SK-N-SH (cell line): ENCODE data around the gene LSR. TPM values are rescaled to one million over a fixed set of nuclear protein-coding genes. Genes with fewer than 3 reads are reported as not detected.

Source experiments
- CTCF ChIA-PET: fragments of 300-600, 350-600 bp; formaldehyde crosslinking; extraction: SDS; loops from one replicate; lab custom pipeline; 2021; lab: Yijun Ruan, JAX
- POLR2A ChIA-PET: fragments of 350-600 bp; sonication (Branson Sonifier 250); formaldehyde crosslinking; extraction: SDS; loops from one replicate; lab custom pipeline; 2020; ENCODE audit warnings: antibody characterized with exemption, inconsistent platforms; lab: Yijun Ruan, JAX
- DNase-seq: peaks from one replicate; pipeline ENCODE4 v3.0.0; 2012
- H2AFZ ChIP-seq: fragments of 200-600 bp; sonication (generic); 2 replicates; pipeline ENCODE4 v1.8.1; 2016; ENCODE audit warnings: antibody characterized with exemption, mild to moderate bottlenecking, low read depth
- H3F3A ChIP-seq: fragments of 200-600 bp; sonication (generic); replicated peaks from 2 replicates; pipeline ENCODE3; 2016; ENCODE audit warnings: antibody characterized with exemption, mild to moderate bottlenecking; ENCODE audit not compliant: insufficient read depth
- H3K27ac ChIP-seq, 2 experiments: fragments of 200-500 bp in 1 of 2; fragments of 200-600 bp in 1 of 2; sonication (Bioruptor generic) in 1 of 2; sonication (generic), shearing (Covaris generic) in 1 of 2; 2 replicates each; pipeline versions ENCODE4 v1.5.1 to v1.6.1; 2014 to 2016; ENCODE audit warnings: low read depth in 2 of 2, inconsistent platforms in 1 of 2, low read length in 1 of 2, mild to moderate bottlenecking in 1 of 2, mixed read lengths in 1 of 2
- H3K27me3 ChIP-seq: fragments of 200-600 bp; sonication (generic), shearing (Covaris generic); 2 replicates; pipeline ENCODE4 v1.6.1; 2016; ENCODE audit warnings: mixed run types; ENCODE audit not compliant: insufficient read depth
- H3K36me3 ChIP-seq, 2 experiments: fragments of 200-500 bp in 1 of 2; fragments of 200-600 bp in 1 of 2; sonication (Bioruptor generic) in 1 of 2; sonication (generic) in 1 of 2; replicated peaks in 1 of 2; 2 replicates each; pipeline versions ENCODE3 to v1.5.1; 2014 to 2016; ENCODE audit warnings: low read length in 1 of 2, mild to moderate bottlenecking in 1 of 2; ENCODE audit not compliant: insufficient read depth in 2 of 2, control insufficient read depth in 1 of 2
- H3K4me1 ChIP-seq, 2 experiments: fragments of 200-500 bp in 1 of 2; fragments of 200-600 bp in 1 of 2; sonication (Bioruptor generic) in 1 of 2; sonication (generic), shearing (Covaris generic) in 1 of 2; 2 replicates each; pipeline versions ENCODE4 v1.5.1 to v1.6.1; 2014 to 2016; ENCODE audit warnings: low read depth in 1 of 2, low read length in 1 of 2, mixed run types in 1 of 2; ENCODE audit not compliant: insufficient read depth in 2 of 2, control insufficient read depth in 1 of 2
- H3K4me2 ChIP-seq: fragments of 200-600 bp; sonication (generic), shearing (Covaris generic); 2 replicates; pipeline ENCODE4 v1.6.1; 2017; ENCODE audit warnings: mixed run types
- H3K4me3 ChIP-seq, 2 experiments: fragments of 200-500 bp in 1 of 2; fragments of 200-600 bp in 1 of 2; sonication (Bioruptor generic) in 1 of 2; sonication (generic), shearing (Covaris generic) in 1 of 2; 2 replicates each; pipeline versions ENCODE4 v1.5.1 to v1.8.1; 2014 to 2016; ENCODE audit warnings: low read depth in 2 of 2, inconsistent platforms in 1 of 2, low read length in 1 of 2, mild to moderate bottlenecking in 1 of 2, mixed read lengths in 1 of 2, moderate library complexity in 1 of 2
- H3K79me2 ChIP-seq: fragments of 200-600 bp; sonication (generic); 2 replicates; pipeline ENCODE4 v1.8.1; 2017; ENCODE audit warnings: mild to moderate bottlenecking; ENCODE audit not compliant: insufficient read depth
- H3K9ac ChIP-seq: fragments of 200-600 bp; sonication (generic); 2 replicates; pipeline ENCODE4 v1.6.1; 2017; ENCODE audit warnings: mixed run types
- H3K9me2 ChIP-seq: fragments of 200-600 bp; sonication (generic); 2 replicates; pipeline ENCODE4 v1.6.1; 2017; ENCODE audit warnings: mixed run types
- H3K9me3 ChIP-seq: fragments of 200-600 bp; sonication (generic); 2 replicates; pipeline ENCODE4 v1.6.1; 2017; ENCODE audit warnings: mixed run types, mild to moderate bottlenecking, moderate library complexity
- H4K20me1 ChIP-seq: fragments of 200-600 bp; sonication (generic); 2 replicates; pipeline ENCODE4 v1.6.1; 2017; ENCODE audit warnings: mild to moderate bottlenecking, mixed run types; ENCODE audit not compliant: insufficient read depth
- CHD2 ChIP-seq: fragments of 150-350 bp; IDR thresholded peaks from 2 replicates; pipeline ENCODE4 v1.6.1; 2018; ENCODE audit warnings: low read length; ENCODE audit not compliant: partially characterized antibody
- ELF1 ChIP-seq: IDR thresholded peaks from 2 replicates; pipeline ENCODE4 v1.4.0; 2012
- EZH2phosphoT487 ChIP-seq: fragments of 200-600 bp; sonication (generic); IDR thresholded peaks from 2 replicates; pipeline ENCODE4 v1.6.1; 2017; ENCODE audit warnings: low read depth, mixed run types, mild to moderate bottlenecking, antibody characterized with exemption, moderate library complexity, borderline replicate concordance
- FOSL2 ChIP-seq: IDR thresholded peaks from 2 replicates; pipeline ENCODE4 v1.4.0; 2012; ENCODE audit warnings: low read depth, mild to moderate bottlenecking, moderate library complexity, borderline replicate concordance
- GABPA ChIP-seq: IDR thresholded peaks from 2 replicates; pipeline ENCODE4 v1.4.0; 2012; ENCODE audit warnings: low read depth, mild to moderate bottlenecking
- GATA2 ChIP-seq: sonication (generic); formaldehyde crosslinking; IDR thresholded peaks from 2 replicates; pipeline ENCODE4 v1.5.0; 2020; ENCODE audit warnings: mild to moderate bottlenecking, missing genetic modification reagents
- MEF2A ChIP-seq: IDR thresholded peaks from 2 replicates; pipeline ENCODE4 v1.4.0; 2012; ENCODE audit warnings: low read depth, borderline replicate concordance
- NFIC ChIP-seq: IDR thresholded peaks from 2 replicates; pipeline ENCODE4 v1.4.0; 2012; ENCODE audit warnings: borderline replicate concordance
- RCOR1 ChIP-seq: fragments of 150-350 bp; IDR thresholded peaks from 2 replicates; pipeline ENCODE4 v1.6.1; 2017; ENCODE audit warnings: antibody characterized with exemption, low read length
- RFX5 ChIP-seq: IDR thresholded peaks from 2 replicates; pipeline ENCODE4 v1.6.1; 2012; ENCODE audit warnings: mild to moderate bottlenecking, improper control_type of control experiment, low read length
- SIN3A ChIP-seq: IDR thresholded peaks from 2 replicates; pipeline ENCODE4 v1.6.1; 2012; ENCODE audit warnings: low read depth, mild to moderate bottlenecking, low read length, moderate library complexity, borderline replicate concordance
- TAF1 ChIP-seq: IDR thresholded peaks from 2 replicates; pipeline ENCODE4 v1.6.1; 2012; ENCODE audit warnings: low read depth, mild to moderate bottlenecking, low read length, moderate library complexity, borderline replicate concordance
- TCF12 ChIP-seq: IDR thresholded peaks from 2 replicates; pipeline ENCODE4 v1.4.0; 2012
- TEAD4 ChIP-seq: IDR thresholded peaks from 2 replicates; pipeline ENCODE4 v1.4.0; 2012; ENCODE audit warnings: mild to moderate bottlenecking, borderline replicate concordance; ENCODE audit not compliant: insufficient read depth
- USF1 ChIP-seq: IDR thresholded peaks from 2 replicates; pipeline ENCODE4 v1.4.0; 2012; ENCODE audit warnings: low read depth, borderline replicate concordance
- WGBS: methylation state at CpG from one replicate; pipeline ENCODE4 v1.1.6; 2017; ENCODE audit warnings: low lambda C conversion rate; 5-methylcytosine and 5-hydroxymethylcytosine counted together
- polyA plus RNA-seq, 3 experiments: library from polyadenylated mRNA; depleted of rRNA; stranded (reverse); fragments of >200 nt; gene quantifications; 2 replicates each; pipeline ENCODE4 v1.2.3, GENCODE V29; 2012
- TF ChIP-seq, protein P1 (sequence below): fragments of 150-350 bp; IDR thresholded peaks from 2 replicates; pipeline ENCODE4 v1.6.1; 2017; ENCODE audit warnings: antibody characterized with exemption, low read length, low read depth, borderline replicate concordance
- TF ChIP-seq, protein P2 (sequence below): IDR thresholded peaks from 2 replicates; pipeline ENCODE4 v1.6.1; 2012; ENCODE audit warnings: mild to moderate bottlenecking, low read depth, low read length, moderate library complexity

The LSR gene
- polyA plus RNA-seq, 1 of the 3 experiments (the other 2 are of a cell fraction): 0.62 TPM

DNA sequence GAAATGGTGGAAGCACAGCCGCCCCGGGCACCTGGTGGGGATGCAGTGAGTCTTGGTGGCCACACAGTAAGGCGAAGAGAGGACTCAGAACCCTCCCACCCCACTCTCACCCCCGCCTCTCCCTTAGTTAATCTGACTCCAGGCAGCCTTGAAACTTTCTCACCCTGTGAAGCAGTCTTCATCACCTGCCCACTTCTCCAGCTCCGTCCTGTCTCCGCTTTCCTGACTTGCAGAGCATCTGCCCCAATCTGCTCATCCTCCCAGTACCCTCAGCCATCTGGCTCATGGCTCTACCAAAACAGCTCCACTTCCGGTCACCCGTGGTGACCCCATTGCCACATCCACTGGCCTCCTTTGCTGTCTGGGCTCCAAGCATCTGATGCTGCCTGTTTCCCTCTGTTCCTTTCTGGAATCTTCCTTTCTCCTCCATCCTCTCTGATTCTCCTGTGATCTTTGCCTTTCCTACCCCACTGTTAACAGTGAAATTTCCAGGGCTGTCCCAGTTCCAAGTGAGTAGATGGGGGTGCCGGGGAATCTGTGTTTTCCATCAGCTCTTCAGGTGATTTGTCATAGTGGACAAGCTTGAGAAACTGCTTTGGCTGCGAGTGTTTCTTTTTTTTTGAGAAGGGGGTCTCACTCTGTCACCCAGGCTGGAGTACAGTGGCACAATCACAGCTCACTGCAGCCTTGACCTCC, 24.3 kb downstream of the LSR start (continued):
- TF ChIP-seq NFIC: no peak

GRCh38 chr19:35273686-35274259, 25.0 kb downstream of the LSR start:
- POLR2A ChIA-PET: no interaction called here
- no peak overlapping the region for H3K4me3 ChIP-seq
- H2AFZ ChIP-seq: no peak overlapping the region
- H3K9ac ChIP-seq: no peak overlapping the region
- H3K27me3 ChIP-seq: no peaks in the 10 kb centered on the region
- H3K36me3 ChIP-seq: peaks cover 28 to 37% of the 10 kb centered on the region in 2 experiments
- H3K4me1 ChIP-seq: peaks cover 4 to 7% of the 10 kb centered on the region in 2 experiments; a peak in 1 of 4 replicates
- no peaks in the 10 kb centered on the region for H4K20me1 ChIP-seq
- H3K9me2 ChIP-seq: no peaks in the 10 kb centered on the region
- no peaks in the 10 kb centered on the region for H3K9me3 ChIP-seq
- DNase-seq: no peak
- H3F3A ChIP-seq: no peaks in the 10 kb centered on the region
- peaks cover 5% of the 10 kb centered on the region for H3K79me2 ChIP-seq
- TF ChIP-seq ELF1 (no peak), GATA2 (CRISPR knock-in tag) (no peak), FOSL2 (no peak), CHD2 (no peak), SIN3A (no peak)
- TF ChIP-seq, protein P1, sequence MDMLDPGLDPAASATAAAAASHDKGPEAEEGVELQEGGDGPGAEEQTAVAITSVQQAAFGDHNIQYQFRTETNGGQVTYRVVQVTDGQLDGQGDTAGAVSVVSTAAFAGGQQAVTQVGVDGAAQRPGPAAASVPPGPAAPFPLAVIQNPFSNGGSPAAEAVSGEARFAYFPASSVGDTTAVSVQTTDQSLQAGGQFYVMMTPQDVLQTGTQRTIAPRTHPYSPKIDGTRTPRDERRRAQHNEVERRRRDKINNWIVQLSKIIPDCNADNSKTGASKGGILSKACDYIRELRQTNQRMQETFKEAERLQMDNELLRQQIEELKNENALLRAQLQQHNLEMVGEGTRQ: no peak
- H3K27ac ChIP-seq: no peak overlapping the region
- H3K4me2 ChIP-seq: no peak overlapping the region
- WGBS: 90% methylated on average over 14 of the region's 14 CpGs
- CTCF ChIA-PET: interaction anchor here (1.3 kb wide), 1 partner anchor 8 kb away, joined by 3 read pairs; the partner anchor contains the start of gene HAMP

DNA sequence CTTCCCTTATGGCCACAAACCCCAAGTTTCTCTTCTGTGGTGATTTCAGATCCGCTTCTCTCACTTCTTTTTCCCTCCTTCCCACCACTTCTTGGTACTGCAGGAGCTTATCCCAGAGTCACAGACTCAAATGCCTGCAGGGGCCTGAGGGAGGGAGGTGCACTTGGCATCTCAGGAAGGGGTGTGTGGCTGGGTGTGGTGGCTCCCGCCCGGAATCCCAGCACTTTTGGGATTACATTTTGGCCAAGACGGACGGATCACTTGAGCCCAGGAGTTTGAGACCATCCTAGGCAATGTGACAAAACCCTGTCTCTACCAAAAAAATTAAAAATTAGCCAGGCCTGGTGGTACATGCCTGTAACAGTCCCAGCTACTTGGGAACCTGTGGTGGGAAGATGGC, 25.5 kb downstream of the LSR start:
- H3K36me3 ChIP-seq: peaks cover 28 to 40% of the 10 kb centered on the region in 2 experiments
- H3K4me3 ChIP-seq: no peak overlapping the region
- no peak overlapping the region for H3K27ac ChIP-seq
- no peaks in the 10 kb centered on the region for H3K9me2 ChIP-seq
- ChIA-PET CTCF (interaction anchor here (1.4 kb wide), 1 partner anchor 31 kb away, joined by 3 read pairs; no protein-coding TSS in a partner anchor), POLR2A (no interaction called here)
- peaks cover 5% of the 10 kb centered on the region for H3K79me2 ChIP-seq
- 94% methylated on average over 5 of the region's 5 CpGs for WGBS
- no peak overlapping the region for H2AFZ ChIP-seq
- H3K4me2 ChIP-seq: no peak overlapping the region
- no peaks in the 10 kb centered on the region for H3K27me3 ChIP-seq
- H4K20me1 ChIP-seq: no peaks in the 10 kb centered on the region
- TF ChIP-seq NFIC (no peak), MEF2A (no peak), FOSL2 (no peak), GABPA (no peak), RFX5 (no peak), TEAD4 (no peak), USF1 (no peak), EZH2phosphoT487 (no peak), TAF1 (no peak), TCF12 (no peak), RCOR1 (no peak), CHD2 (no peak)
- TF ChIP-seq, protein P2, sequence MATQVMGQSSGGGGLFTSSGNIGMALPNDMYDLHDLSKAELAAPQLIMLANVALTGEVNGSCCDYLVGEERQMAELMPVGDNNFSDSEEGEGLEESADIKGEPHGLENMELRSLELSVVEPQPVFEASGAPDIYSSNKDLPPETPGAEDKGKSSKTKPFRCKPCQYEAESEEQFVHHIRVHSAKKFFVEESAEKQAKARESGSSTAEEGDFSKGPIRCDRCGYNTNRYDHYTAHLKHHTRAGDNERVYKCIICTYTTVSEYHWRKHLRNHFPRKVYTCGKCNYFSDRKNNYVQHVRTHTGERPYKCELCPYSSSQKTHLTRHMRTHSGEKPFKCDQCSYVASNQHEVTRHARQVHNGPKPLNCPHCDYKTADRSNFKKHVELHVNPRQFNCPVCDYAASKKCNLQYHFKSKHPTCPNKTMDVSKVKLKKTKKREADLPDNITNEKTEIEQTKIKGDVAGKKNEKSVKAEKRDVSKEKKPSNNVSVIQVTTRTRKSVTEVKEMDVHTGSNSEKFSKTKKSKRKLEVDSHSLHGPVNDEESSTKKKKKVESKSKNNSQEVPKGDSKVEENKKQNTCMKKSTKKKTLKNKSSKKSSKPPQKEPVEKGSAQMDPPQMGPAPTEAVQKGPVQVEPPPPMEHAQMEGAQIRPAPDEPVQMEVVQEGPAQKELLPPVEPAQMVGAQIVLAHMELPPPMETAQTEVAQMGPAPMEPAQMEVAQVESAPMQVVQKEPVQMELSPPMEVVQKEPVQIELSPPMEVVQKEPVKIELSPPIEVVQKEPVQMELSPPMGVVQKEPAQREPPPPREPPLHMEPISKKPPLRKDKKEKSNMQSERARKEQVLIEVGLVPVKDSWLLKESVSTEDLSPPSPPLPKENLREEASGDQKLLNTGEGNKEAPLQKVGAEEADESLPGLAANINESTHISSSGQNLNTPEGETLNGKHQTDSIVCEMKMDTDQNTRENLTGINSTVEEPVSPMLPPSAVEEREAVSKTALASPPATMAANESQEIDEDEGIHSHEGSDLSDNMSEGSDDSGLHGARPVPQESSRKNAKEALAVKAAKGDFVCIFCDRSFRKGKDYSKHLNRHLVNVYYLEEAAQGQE: no peak
- TF ChIP-seq, protein P1: no peak
- H3K9me3 ChIP-seq: no peaks in the 10 kb centered on the region
- H3F3A ChIP-seq: no peaks in the 10 kb centered on the region
- peaks cover 4 to 7% of the 10 kb centered on the region in 2 experiments; a peak in 1 of 4 replicates for H3K4me1 ChIP-seq
- no peak for DNase-seq
- no peak overlapping the region for H3K9ac ChIP-seq
